ENCODE results near the gene SLC6A4. TPM values are rescaled to one million over a fixed set of nuclear protein-coding genes. Genes with fewer than 3 reads are reported as not detected.
"Not testable (repeated sequence)": the region's sequence is repeated elsewhere in the genome, so short reads cannot be mapped to it uniquely, and the experiment has no call there.

The SLC6A4 gene
- total and polyA plus RNA-seq, 2 of the 8 experiments (the other 6 are each of a cell fraction or from before 2014, with no cell fraction given), result 0.09 to 0.33 TPM

DNA sequence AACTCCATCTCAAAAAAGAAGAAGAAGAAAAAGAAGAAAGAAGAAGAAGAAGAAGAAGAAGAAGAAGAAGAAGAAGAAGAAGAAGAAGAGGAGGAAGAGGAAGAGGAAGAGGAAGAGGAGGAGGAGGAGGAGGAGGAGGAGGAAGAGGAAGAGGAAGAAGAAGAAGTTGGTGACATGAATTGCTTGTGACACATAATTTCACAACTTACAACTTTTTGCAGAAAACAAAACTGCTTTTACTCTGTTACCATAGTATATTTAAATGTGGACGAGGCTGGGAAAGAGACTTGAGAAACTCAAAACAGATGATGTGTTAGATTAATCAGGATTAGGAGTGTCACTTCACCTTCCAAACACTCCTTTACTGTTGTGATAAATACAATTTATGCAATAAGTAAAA is 5.5 kb downstream of the SLC6A4 start:
- H2AK5ac ChIP-seq (ENCODE audit: low read depth, low read length); H2AFZ ChIP-seq (ENCODE audit: low read length); H3K23me2 ChIP-seq (ENCODE audit: low read depth, low read length); H3K4me2 ChIP-seq (ENCODE audit: insufficient read depth in 1 of 2, low read depth in 2 of 2, low read length in 2 of 2); H4K91ac ChIP-seq (replicated peaks; ENCODE audit: insufficient read length, low read length); H3K27ac ChIP-seq (ENCODE audit: low read depth, low read length); H3K18ac ChIP-seq (ENCODE audit: extremely low read depth, low read length); H2BK20ac ChIP-seq (ENCODE audit: low read length); H4K8ac ChIP-seq (ENCODE audit: extremely low read depth, insufficient read depth, low read length); H2BK15ac ChIP-seq (ENCODE audit: low read length); H2BK12ac ChIP-seq (ENCODE audit: low read depth, low read length); H3K36me3 ChIP-seq (ENCODE audit: control insufficient read depth in 2 of 4, insufficient read depth in 4 of 4, low read length in 3 of 4); H3K9me3 ChIP-seq (ENCODE audit: insufficient read depth in 2 of 2, low read depth in 1 of 2, low read length in 1 of 2); H3K23ac ChIP-seq (ENCODE audit: insufficient read length); H2BK5ac ChIP-seq (ENCODE audit: low read depth, low read length); POLR2A ChIA-PET (ENCODE audit: partially characterized antibody); H4K20me1 ChIP-seq (replicated peaks in 1 of 2; ENCODE audit: control insufficient read depth in 1 of 2, insufficient read depth in 2 of 2, low read length in 2 of 2); H3K79me1 ChIP-seq (ENCODE audit: low read depth, low read length); FAIRE-seq; H3K79me2 ChIP-seq (ENCODE audit: control insufficient read depth in 1 of 2, insufficient read depth in 2 of 2, low read length in 2 of 2); H3K56ac ChIP-seq (replicated peaks; ENCODE audit: insufficient read length, low read depth, low read length); H3K14ac ChIP-seq (ENCODE audit: insufficient read length); DNase-seq (ENCODE audit: low read depth in 1 of 2, low spot score in 2 of 2); H4K5ac ChIP-seq (ENCODE audit: insufficient read length, low read depth, low read length); H3K4ac ChIP-seq (replicated peaks; ENCODE audit: insufficient read length, low read depth, low read length); H2BK120ac ChIP-seq (replicated peaks; ENCODE audit: low read depth, low read length); H3K4me1 ChIP-seq (replicated peaks in 1 of 4; ENCODE audit: control insufficient read depth in 3 of 4, insufficient read depth in 4 of 4, low read length in 3 of 4); H3K9ac ChIP-seq (replicated peaks in 1 of 4; ENCODE audit: extremely low read depth in 1 of 4, low read depth in 3 of 4, low read length in 3 of 4); H3K4me3 ChIP-seq (ENCODE audit: extremely low read depth in 1 of 4, insufficient read depth in 2 of 4, low read depth in 3 of 4, low read length in 4 of 4): not testable (repeated sequence)
- H3K27me3 ChIP-seq (replicated peaks in 1 of 4; ENCODE audit: control insufficient read depth in 3 of 4, extremely low read depth in 1 of 4, insufficient read depth in 3 of 4, low read length in 3 of 4), result peaks cover 9 to 26% (median 18%) of the 10 kb centered on the region in 4 experiments
- CTCF ChIA-PET (ENCODE audit: partially characterized antibody), result interaction anchor here (1.6 kb wide), 1 partner anchor 15 kb away, joined by 3 read pairs; no protein-coding TSS in a partner anchor
- 81% methylated on average over 1 of the region's 1 CpG; no CpG with 5 or more reads in 1 of the 2 experiments for WGBS, 2 experiments (ENCODE audit: extremely low coverage in 1 of 2, insufficient coverage in 1 of 2, insufficient read length in 1 of 2, insufficient replicate concordance in 2 of 2, low coverage in 1 of 2, low lambda C conversion rate in 2 of 2, missing lambda C conversion rate in 1 of 2)

All from H1 (cell line).